Prostate gland (tissue), 2 donors: Measurements from ENCODE around the gene GPC5.

Experiments
- CTCF ChIP-seq, 4 experiments: fragments of 200-600 bp in 2 of 4; fragments of 450-650 bp in 2 of 4; sonication (generic) in 2 of 4; IDR thresholded peaks; 1 replicate in 3 of 4; 2 replicates in 1 of 4; pipeline ENCODE4 v1.5.1; 2016 to 2019; ENCODE audit warnings: antibody characterized with exemption in 4 of 4, mild to moderate bottlenecking in 2 of 4, moderate library complexity in 2 of 4
- POLR2AphosphoS5 ChIP-seq: sonication (generic); formaldehyde crosslinking; IDR thresholded peaks from one replicate; pipeline ENCODE4 v1.6.1; 2017; ENCODE audit warnings: antibody characterized with exemption

GRCh38 chr13:91978571-91978970 lies 580.1 kb downstream of the GPC5 start:
- no peak for TF ChIP-seq CTCF (IDR thresholded peaks at IDR 0.05)
- no peak for TF ChIP-seq POLR2AphosphoS5
